ENCODE measurements around the gene LRRFIP1. TPM values are rescaled to one million over a fixed set of nuclear protein-coding genes. Genes with fewer than 3 reads are reported as not detected.

Gene LRRFIP1
- total and polyA plus RNA-seq, 2 of the 13 experiments (the other 11 are each of a cell fraction or from before 2014, with no cell fraction given): 15.9 to 40.5 TPM

- TF ChIP-seq HNF1A (IDR thresholded peaks at IDR 0.05; ENCODE audit: low read depth): peak; percentile 78
- TF ChIP-seq HNF1A (CRISPR knock-in tag; IDR thresholded peaks at IDR 0.05; ENCODE audit: borderline replicate concordance): peak; percentile 72; the same call in 1 of the 2 replicates
- peak; percentile 51; the same call in 1 of the 2 replicates for TF ChIP-seq RFXAP (CRISPR knock-in tag; IDR thresholded peaks at IDR 0.05; ENCODE audit: borderline replicate concordance)
- 0 out of 2 replicates have a peak, but pooled peaks have one; percentile 56 for TF ChIP-seq ZNF142 (CRISPR knock-in tag; IDR thresholded peaks at IDR 0.05)
- peak; percentile 35; the same call in 1 of the 2 replicates for TF ChIP-seq AHDC1 (CRISPR knock-in tag; IDR thresholded peaks at IDR 0.05; ENCODE audit: borderline replicate concordance)
- no peak for TF ChIP-seq HNRNPH1 (optimal IDR thresholded peaks at IDR 0.05; ENCODE audit: low read depth, low read length)
- TF ChIP-seq ATF6 (CRISPR knock-in tag; conservative IDR thresholded peaks at IDR 0.05): no peak
- TF ChIP-seq JUN (CRISPR knock-in tag; IDR thresholded peaks at IDR 0.05): 0 out of 2 replicates have a peak, but pooled peaks have one; percentile 37
- peak; percentile 17; the same call in 1 of the 2 replicates for TF ChIP-seq KAT8 (CRISPR knock-in tag; IDR thresholded peaks at IDR 0.05)
These were observed 42.4 kb downstream of the LRRFIP1 start (continued) for GRCh38 chr2:237669628-237670392.

Measured in HepG2 (cell line).